Measurements from ENCODE around the gene SATB1.
A peak's percentile ranks its signal among the peaks of the same experiment; 100 is the strongest.
"Not testable (repeated sequence)": the region's sequence is repeated elsewhere in the genome, so short reads cannot be mapped to it uniquely, and the experiment has no call there.

Gene SATB1

GRCh38 chr3:18424729-18425640 is at the start of gene SATB1:
Gene SATB1, minus strand, starts transcription at chr3:18425339. Its CDS starts 4,372 bp downstream, at chr3:18420967.
- peak; percentile 37 for DNase-seq (ENCODE audit: low read depth)

- DNase-seq (ENCODE audit: low read depth): no peak
Measured at GRCh38 chr3:18474202-18474601, 49.1 kb upstream of the SATB1 start.

- no peak for DNase-seq (ENCODE audit: low read depth)
Measured at GRCh38 chr3:18469775-18470174, 44.6 kb upstream of the SATB1 start.

GRCh38 chr3:18466136-18466535 is 41.0 kb upstream of the SATB1 start:
- DNase-seq (ENCODE audit: low read depth): no peak

- DNase-seq (ENCODE audit: low read depth): no peak
Measured at GRCh38 chr3:18454766-18455165, 29.6 kb upstream of the SATB1 start.

- not testable (repeated sequence) for DNase-seq (ENCODE audit: low read depth)
Measured at GRCh38 chr3:18449618-18450017, 24.5 kb upstream of the SATB1 start.

DNA sequence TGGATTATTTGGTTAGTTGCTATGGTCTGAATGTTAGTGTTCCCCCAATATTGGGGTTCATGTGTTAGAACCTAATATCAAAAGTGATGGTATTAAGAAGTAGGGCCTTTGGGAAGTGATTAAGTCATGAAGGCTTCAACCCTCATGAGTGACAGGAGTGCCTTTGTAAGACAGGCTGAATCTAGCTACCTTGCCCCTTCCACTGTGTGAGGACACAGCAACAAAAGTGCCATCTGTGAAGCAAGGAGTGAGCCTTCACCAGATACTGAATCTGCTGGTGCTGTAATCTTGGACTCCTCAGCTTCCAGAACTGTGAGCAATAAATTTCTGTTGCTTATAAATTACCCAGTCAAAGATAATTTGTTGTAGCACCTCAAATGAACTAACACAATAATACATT is 22.6 kb upstream of the SATB1 start:
- DNase-seq (ENCODE audit: low read depth): no peak

GRCh38 chr3:18446149-18446825 is 21.1 kb upstream of the SATB1 start:
- DNase-seq (ENCODE audit: low read depth): no peak

DNA sequence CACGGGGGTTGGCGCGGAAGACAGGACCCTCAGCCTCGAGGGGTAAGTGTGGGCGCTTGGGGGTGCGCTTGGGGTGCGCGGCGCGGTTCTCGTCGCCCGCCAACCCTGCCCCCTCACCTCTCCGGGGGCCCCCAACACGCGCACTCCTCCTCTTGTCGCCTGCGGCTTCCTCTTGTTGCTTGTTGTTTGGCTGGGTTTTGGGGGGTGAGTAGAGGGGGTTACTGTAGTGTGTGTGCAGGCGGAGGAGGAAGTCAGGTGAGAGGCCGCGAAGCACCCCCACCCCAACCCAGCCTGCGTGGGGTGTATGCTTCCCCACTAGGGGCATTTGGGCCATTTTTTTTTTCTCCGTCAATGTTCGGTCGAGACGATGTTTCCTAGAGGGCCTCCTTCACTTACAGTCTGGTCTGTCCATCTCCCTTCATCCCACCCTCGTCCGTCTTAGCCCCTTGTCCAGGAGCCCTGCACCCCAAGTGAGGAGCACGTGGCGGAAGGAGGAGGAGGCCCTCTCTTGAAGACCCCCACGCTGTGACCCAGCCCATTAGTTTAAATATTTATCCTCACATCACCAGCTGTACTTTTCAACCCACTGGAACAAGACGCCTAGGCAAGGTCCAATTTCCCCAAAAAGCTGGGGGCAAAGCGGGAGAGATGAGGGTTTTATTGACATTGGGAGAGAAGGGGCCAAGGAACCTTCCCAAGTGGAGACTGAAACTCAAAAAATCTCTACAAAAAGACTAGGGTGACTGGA is 20.4 kb upstream of the SATB1 start:
- no peak for DNase-seq (ENCODE audit: low read depth)

DNA sequence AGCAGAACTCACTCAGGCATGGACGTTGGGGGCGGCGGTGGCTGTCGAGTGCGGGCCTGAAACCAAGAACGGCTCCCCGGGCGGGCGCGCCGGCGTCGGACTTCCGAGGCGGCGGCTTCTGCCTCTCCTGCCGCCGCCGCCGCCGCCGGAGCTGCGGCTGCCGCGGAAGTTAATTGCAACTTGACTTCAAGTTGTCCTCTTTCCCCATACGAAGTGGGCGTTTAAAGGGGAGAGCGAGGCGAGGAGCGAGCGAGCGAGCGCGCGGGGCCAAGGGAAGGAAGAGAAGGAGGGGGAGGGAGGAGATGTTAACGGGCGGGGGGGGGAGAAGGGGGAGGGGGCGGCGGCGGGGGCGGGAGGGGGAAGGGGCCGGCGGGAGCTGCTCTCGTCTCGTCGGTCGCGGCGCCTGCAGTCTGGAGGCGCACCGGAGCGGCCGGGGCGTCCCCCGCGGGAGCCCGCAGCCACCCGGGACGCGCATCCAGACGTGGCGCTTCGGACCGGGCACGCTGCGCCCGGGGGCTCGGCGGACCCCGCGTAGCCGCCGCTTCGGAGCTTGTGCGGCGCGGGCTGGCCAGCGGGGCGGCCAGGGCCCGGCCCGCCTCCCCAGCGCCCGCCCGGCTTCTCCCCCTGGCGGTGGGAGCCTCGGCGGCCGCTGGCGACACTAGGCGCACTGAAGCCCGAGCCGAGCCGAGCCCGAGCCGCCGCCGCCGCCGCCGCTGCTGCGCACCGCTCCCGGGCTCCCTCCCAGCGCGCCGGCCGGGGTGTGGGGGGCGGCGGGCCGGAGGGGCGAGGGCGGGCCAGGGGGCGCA is 19.7 kb upstream of the SATB1 start:
- DNase-seq (ENCODE audit: low read depth): peak; percentile 50

DNA sequence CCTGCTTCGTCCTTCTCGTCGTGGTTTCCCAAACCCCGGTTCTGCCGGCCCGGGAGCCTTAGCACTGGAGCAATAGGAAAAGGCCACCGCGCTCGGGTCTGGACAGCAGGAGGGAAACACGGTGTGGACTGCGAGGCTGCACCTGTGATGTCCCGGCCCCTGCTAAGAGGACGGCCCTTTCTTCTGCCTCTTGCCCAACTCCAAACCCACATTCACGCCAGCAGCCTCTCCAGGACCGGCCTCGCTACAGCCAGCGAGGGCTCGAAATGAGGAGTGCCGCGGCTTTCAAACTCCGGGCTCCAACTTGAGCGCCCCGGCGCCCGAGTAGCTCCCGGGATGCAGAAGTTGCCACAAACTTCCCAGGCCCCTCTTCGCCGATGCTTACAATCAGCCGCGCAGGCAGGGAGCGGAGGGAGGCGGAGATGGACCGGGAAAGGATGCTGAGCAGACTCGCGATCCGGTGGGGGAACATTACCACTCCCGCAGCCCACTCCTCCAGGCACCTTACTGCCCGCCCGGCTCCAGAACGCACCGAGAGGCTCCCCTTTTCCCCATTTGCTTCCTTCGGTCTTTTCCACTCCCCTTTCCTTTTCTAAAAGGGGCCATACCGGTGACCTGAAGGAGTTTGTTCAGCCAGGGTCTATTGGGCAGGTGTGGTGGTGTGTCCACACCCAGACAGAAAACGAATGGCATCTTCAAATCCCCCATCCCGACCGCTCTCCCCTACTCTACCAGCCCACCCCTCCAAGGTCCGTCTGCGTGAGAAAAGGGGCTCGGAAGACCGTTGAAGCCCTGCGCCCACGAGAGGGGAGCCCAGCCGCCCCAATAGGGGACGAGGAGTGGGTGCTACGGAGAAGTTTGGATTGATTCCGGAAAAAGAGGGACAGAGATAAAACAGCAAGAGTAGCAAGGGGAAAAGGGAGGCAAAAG is 18.8 kb upstream of the SATB1 start:
- DNase-seq (ENCODE audit: low read depth): no peak

GRCh38 chr3:18442756-18443664 is 17.9 kb upstream of the SATB1 start:
- no peak for DNase-seq (ENCODE audit: low read depth)

DNA sequence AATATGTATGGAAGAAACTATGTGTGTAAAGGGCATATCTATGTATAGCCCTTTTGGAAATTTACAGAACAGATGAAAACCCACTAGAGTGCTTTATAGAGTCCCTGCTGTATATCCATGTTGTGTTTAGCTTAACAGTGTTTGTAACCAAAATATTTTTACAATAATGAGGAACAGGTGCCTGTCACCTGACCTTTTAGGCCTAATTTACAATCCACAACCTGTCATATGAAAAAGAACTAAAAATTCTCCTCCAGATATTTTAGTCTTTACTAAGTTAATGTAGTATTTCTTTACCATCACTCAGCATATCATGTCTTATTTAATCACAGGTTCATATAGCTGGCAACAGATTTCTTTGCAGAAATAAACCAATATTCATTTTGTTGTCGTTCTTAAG is 16.4 kb upstream of the SATB1 start:
- no peak for DNase-seq (ENCODE audit: low read depth)

DNA sequence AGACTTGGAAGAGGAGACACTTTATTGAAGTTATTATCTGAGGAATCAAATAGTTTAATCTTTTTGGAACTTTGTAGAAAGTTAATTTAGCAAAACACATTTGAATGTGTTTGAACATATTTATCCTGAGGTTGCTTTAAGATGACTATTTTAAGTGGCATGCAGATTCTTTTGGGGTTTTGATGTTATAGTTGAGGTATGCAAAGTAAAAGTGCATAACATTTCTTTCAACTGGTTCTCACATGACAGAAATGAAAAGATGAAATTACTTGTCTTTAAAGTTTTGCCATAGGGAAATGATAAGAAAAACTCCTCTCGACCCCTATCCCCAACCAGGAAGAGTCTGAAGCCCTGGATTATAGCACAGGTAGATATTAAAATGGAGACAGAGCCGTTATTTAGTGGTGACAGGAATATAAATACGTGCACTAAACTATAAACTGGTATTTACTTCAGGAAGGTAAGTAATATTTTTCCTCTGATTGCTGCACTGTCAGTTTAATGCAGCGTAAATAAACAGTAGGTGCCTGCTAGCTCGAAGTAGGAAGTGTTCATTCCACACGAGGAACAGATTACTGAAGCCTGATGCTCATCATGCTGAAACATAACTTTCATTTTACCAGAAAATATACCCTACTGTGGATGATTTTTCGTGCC is 15.1 kb upstream of the SATB1 start:
- no peak for DNase-seq (ENCODE audit: low read depth)

DNA sequence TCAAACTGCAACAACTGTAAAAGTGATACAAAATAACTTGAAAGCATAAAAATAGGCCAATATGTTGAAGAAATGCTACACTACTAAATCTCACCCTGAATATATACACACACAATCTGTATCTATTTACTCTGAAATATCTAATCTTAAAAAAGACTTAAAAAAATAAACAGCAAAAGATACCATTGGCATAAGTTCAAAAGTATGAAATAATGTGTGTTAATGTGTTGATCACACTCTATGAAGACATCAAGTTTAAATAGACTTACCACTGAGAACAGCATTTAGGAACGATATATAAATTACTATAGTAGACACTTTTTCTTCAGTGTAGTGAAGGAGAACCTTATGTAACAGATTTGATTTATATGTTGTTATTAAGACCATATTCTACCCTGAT is 14.1 kb upstream of the SATB1 start:
- no peak for DNase-seq (ENCODE audit: low read depth)

DNA sequence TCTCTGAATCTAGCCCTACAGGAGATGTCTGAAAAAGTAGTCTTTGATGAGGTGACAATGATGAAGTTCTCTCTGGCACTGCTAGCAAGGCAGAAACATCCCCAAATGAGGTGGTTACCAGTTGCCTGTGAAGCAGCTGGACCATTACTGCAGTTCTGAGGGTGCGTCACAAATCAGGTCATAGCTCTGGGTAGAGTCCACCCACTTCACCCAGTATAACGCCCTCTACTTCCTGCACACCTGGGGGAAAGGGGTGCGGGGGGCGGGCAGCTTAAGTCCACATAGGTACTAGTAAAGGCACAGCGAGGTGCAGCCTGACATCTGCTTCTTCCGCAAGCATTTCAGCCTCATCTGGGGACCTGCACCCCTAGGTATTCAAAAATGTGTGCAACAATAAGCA is 13.4 kb upstream of the SATB1 start:
- no peak for DNase-seq (ENCODE audit: low read depth)

- DNase-seq (ENCODE audit: low read depth): no peak
Measured at GRCh38 chr3:18436213-18436612, 11.1 kb upstream of the SATB1 start.

DNA sequence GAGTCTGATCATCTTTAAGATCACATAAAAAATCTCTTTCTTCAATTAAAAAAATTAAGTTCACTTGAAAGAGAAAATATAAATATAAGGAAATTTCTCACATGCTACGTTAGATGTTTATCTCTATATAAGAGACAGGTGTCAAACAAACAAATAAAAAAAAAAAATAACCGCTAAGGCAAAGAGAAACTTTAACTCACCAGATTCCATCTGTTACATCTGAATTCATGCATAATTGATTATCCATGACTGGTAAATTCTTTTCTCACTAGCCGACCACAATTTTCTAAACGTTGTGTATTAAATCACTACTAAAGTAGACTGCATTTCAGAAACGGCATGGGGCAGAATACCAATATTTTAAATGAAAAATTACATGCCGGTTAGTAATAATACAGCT is 9.6 kb upstream of the SATB1 start:
- DNase-seq (ENCODE audit: low read depth): no peak

GRCh38 chr3:18432752-18433151 is 7.6 kb upstream of the SATB1 start:
- no peak for DNase-seq (ENCODE audit: low read depth)

Data from iris pigment epithelial cell (primary cell).